HepG2 (cell line): Measurements from ENCODE around the gene PMM2. TPM values are rescaled to one million over a fixed set of nuclear protein-coding genes. Genes with fewer than 3 reads are reported as not detected.

Source experiments
- ATAC-seq: fragments of 200-7000 bp; cut with Tn5 transposase; 3 replicates; pipeline ENCODE4 v1.9.1; 2020; ENCODE audit warnings: mild to moderate bottlenecking, moderate library complexity
- BruUV-seq: library from RNA; stranded (reverse); fragments of 400-500 nt; replicated peaks from 2 replicates; lab custom pipeline; 2021; lab: Mats Ljungman, UMichigan
- CTCF ChIA-PET: fragments of 300-600 bp; formaldehyde crosslinking; extraction: SDS; loops from one replicate; lab custom pipeline; 2021; ENCODE audit warnings: low total read pairs, inconsistent platforms, low intra/inter-chr PET ratio; lab: Yijun Ruan, JAX
- POLR2A ChIA-PET: fragments of 350-600 bp; sonication (Branson Sonifier 250); formaldehyde crosslinking; loops from one replicate; lab custom pipeline; 2020; ENCODE audit warnings: antibody characterized with exemption, inconsistent platforms; lab: Yijun Ruan, JAX
- DNase-seq: peaks from one replicate; pipeline ENCODE4 v3.0.0-alpha.2; 2015; ENCODE audit warnings: low spot score
- FAIRE-seq: peaks from 3 replicates; lab custom pipeline; 2011; peaks lifted over from hg19 to GRCh38; lab: Jason Lieb, UNC
- H2AFZ ChIP-seq: one replicate; pipeline ENCODE4 v1.6.1; 2011; ENCODE audit warnings: low read length, inconsistent platforms
- H3K27ac ChIP-seq: fragments of 300-600 bp; 3 replicates; pipeline ENCODE4 v1.8.0; 2011; ENCODE audit warnings: mixed run types, mild to moderate bottlenecking, mixed read lengths, low read length, inconsistent platforms; ENCODE audit not compliant: insufficient read depth; ENCODE audit errors: extremely low read length
- H3K27me3 ChIP-seq, 2 experiments: fragments of 200-600 bp in 1 of 2; 2 replicates in 1 of 2; 3 replicates in 1 of 2; pipeline versions ENCODE4 v1.6.0 to v1.8.0; 2011; ENCODE audit warnings: low read length in 2 of 2, mild to moderate bottlenecking in 2 of 2, moderate library complexity in 2 of 2, inconsistent platforms in 1 of 2; ENCODE audit not compliant: insufficient read depth in 2 of 2, control insufficient read depth in 1 of 2
- H3K36me3 ChIP-seq, 2 experiments: fragments of 200-600 bp in 1 of 2; replicated peaks in 1 of 2; 2 replicates in 1 of 2; 3 replicates in 1 of 2; pipeline versions ENCODE4 v1.5.1 to v1.8.0; 2011; ENCODE audit warnings: low read length in 2 of 2, inconsistent platforms in 1 of 2; ENCODE audit not compliant: insufficient read depth in 2 of 2, control insufficient read depth in 1 of 2
- H3K4me1 ChIP-seq: 2 replicates; pipeline ENCODE4 v1.5.1; 2012; ENCODE audit warnings: low read length, inconsistent platforms; ENCODE audit not compliant: insufficient read depth
- H3K4me2 ChIP-seq: 2 replicates; pipeline ENCODE4 v1.6.0; 2011; ENCODE audit warnings: low read depth, low read length, inconsistent platforms
- H3K4me3 ChIP-seq, 3 experiments: fragments of 200-600 bp in 1 of 3; sonication (generic), shearing (Covaris generic) in 1 of 3; replicated peaks in 1 of 3; 2 replicates each; pipeline ENCODE4 v1.5.1; 2011 to 2016; ENCODE audit warnings: low read length in 3 of 3, inconsistent platforms in 2 of 3, low read depth in 2 of 3, mild to moderate bottlenecking in 2 of 3, control low read depth in 1 of 3, mixed read lengths in 1 of 3; ENCODE audit not compliant: insufficient read depth in 1 of 3
- H3K79me2 ChIP-seq: one replicate; pipeline ENCODE4 v1.6.1; 2011; ENCODE audit warnings: low read length, inconsistent platforms; ENCODE audit not compliant: insufficient read depth
- H3K9ac ChIP-seq: 2 replicates; pipeline ENCODE4 v1.6.0; 2011; ENCODE audit warnings: mild to moderate bottlenecking, low read depth, low read length, inconsistent platforms; ENCODE audit not compliant: insufficient read depth
- H3K9me3 ChIP-seq: 2 replicates; pipeline ENCODE4 v1.5.1; 2012; ENCODE audit warnings: mild to moderate bottlenecking, low read length
- H4K20me1 ChIP-seq: 2 replicates; pipeline ENCODE4 v1.6.0; 2011; ENCODE audit warnings: inconsistent platforms, mild to moderate bottlenecking, low read length, moderate library complexity; ENCODE audit not compliant: insufficient read depth
- BHLHE40 ChIP-seq: IDR thresholded peaks from 2 replicates; pipeline ENCODE4 v1.6.1; 2011; ENCODE audit warnings: low read length, improper control_type of control experiment
- DNMT3B ChIP-seq: conservative IDR thresholded peaks from 2 replicates; pipeline ENCODE4 v1.6.1; 2016; ENCODE audit warnings: missing biosample characterization, control low read depth
- FOXO1 ChIP-seq: sonication (generic); formaldehyde crosslinking; IDR thresholded peaks from 2 replicates; pipeline ENCODE4 v1.4.0; 2020; ENCODE audit warnings: missing genetic modification reagents
- HMGXB4 ChIP-seq, 2 experiments: sonication (generic) in 1 of 2; formaldehyde crosslinking in 1 of 2; IDR thresholded peaks; 2 replicates each; pipeline versions ENCODE4 v1.4.0 to v1.6.1; 2018 to 2020; ENCODE audit warnings: missing genetic modification reagents in 2 of 2, borderline replicate concordance in 1 of 2, low read depth in 1 of 2, mild to moderate bottlenecking in 1 of 2, missing biosample characterization in 1 of 2
- HNF4G ChIP-seq, 2 experiments: sonication (generic) in 1 of 2; formaldehyde crosslinking in 1 of 2; IDR thresholded peaks; 2 replicates each; pipeline versions ENCODE4 v1.4.0 to v1.6.1; 2011 to 2020; ENCODE audit warnings: borderline replicate concordance in 2 of 2, low read depth in 2 of 2, mild to moderate bottlenecking in 2 of 2, low read length in 1 of 2, missing genetic modification reagents in 1 of 2, moderate library complexity in 1 of 2
- MAFK ChIP-seq, 2 experiments: IDR thresholded peaks in 1 of 2; conservative IDR thresholded peaks in 1 of 2; 2 replicates each; pipeline ENCODE4 v1.6.1; 2011; ENCODE audit warnings: improper control_type of control experiment in 2 of 2, low read length in 2 of 2
- NR2F6 ChIP-seq, 2 experiments: IDR thresholded peaks; 2 replicates each; pipeline ENCODE4 v1.6.1; 2016; ENCODE audit warnings: antibody characterized with exemption in 1 of 2, mild to moderate bottlenecking in 1 of 2
- PAX8 ChIP-seq: sonication (generic); formaldehyde crosslinking; IDR thresholded peaks from 2 replicates; pipeline ENCODE4 v1.8.0; 2022; ENCODE audit warnings: mild to moderate bottlenecking, missing genetic modification reagents, borderline replicate concordance
- SMAD1 ChIP-seq: sonication (generic); formaldehyde crosslinking; IDR thresholded peaks from 2 replicates; pipeline ENCODE4 v1.4.0; 2020; ENCODE audit warnings: missing genetic modification reagents, low read depth, mild to moderate bottlenecking, borderline replicate concordance
- SRY ChIP-seq: sonication (generic); formaldehyde crosslinking; IDR thresholded peaks from 2 replicates; pipeline ENCODE4 v1.8.0; 2022; ENCODE audit warnings: mild to moderate bottlenecking, missing genetic modification reagents
- ZFAT ChIP-seq: sonication (generic); formaldehyde crosslinking; conservative IDR thresholded peaks from 2 replicates; pipeline ENCODE4 v1.8.1; 2023; ENCODE audit warnings: missing genetic modification reagents, inconsistent platforms
- ZNF496 ChIP-seq: sonication (generic); formaldehyde crosslinking; IDR thresholded peaks from 2 replicates; pipeline ENCODE4 v1.8.1; 2023; ENCODE audit warnings: mild to moderate bottlenecking, moderate library complexity, missing genetic modification reagents; ENCODE audit not compliant: insufficient replicate concordance
- ZNF782 ChIP-seq: sonication (generic); formaldehyde crosslinking; IDR thresholded peaks from 2 replicates; pipeline ENCODE4 v1.4.0; 2020; ENCODE audit warnings: missing genetic modification reagents, mild to moderate bottlenecking, borderline replicate concordance
- WGBS: methylation state at CpG from one replicate; pipeline ENCODE4 v1.1.6; 2017; ENCODE audit warnings: low lambda C conversion rate; 5-methylcytosine and 5-hydroxymethylcytosine counted together
- in situ Hi-C: cut with HindIII; loops from 2 replicates; pipeline ENCODE4 v1.10.0; 2017; ENCODE audit warnings: low pct_unique_long_range_greater_than_20kb; ENCODE audit not compliant: extremely low pct_ligation_motif_present
- intact Hi-C: fragments of 100-400 bp; cut with micrococcal nuclease; formaldehyde crosslinking; loops from one replicate; pipeline ENCODE4 v1.10.0; 2022; ENCODE audit not compliant: unreplicated experiment
- polyA plus RNA-seq, 8 experiments: library from polyadenylated mRNA; depleted of rRNA in 3 of 8; stranded (reverse) in 7 of 8; unstranded in 1 of 8; fragments of >200 nt; fragmentation: Illumina TruSeq in 4 of 8; extraction: Trizol in 4 of 8; gene quantifications; 2 replicates each; pipeline versions ENCODE4 v1.2.1 to v1.2.3, GENCODE V29; 2011 to 2016; ENCODE audit warnings: low read depth in 4 of 8, missing spikeins in 1 of 8, mixed read lengths in 1 of 8; ENCODE audit not compliant: insufficient read depth in 1 of 8
- total RNA-seq, 5 experiments: library from RNA; depleted of rRNA; stranded (reverse); fragments of >200 nt; fragmentation: Illumina TruSeq; extraction: Trizol; gene quantifications; 2 replicates each; pipeline ENCODE4 v1.2.3, GENCODE V29; 2016; ENCODE audit warnings: low read depth in 1 of 5
- TF ChIP-seq, protein P1 (sequence below): IDR thresholded peaks from 2 replicates; pipeline ENCODE4 v1.6.1; 2016; ENCODE audit warnings: mild to moderate bottlenecking, missing biosample characterization, missing genetic modification reagents
- TF ChIP-seq, protein P2 (sequence below): sonication (generic); formaldehyde crosslinking; IDR thresholded peaks from 2 replicates; pipeline ENCODE4 v1.4.0; 2020; ENCODE audit warnings: low read depth, mild to moderate bottlenecking, missing genetic modification reagents
- TF ChIP-seq, protein P3 (sequence below): sonication (generic); formaldehyde crosslinking; IDR thresholded peaks from 2 replicates; pipeline ENCODE4 v1.5.1; 2020; ENCODE audit warnings: missing genetic modification reagents, mild to moderate bottlenecking, borderline replicate concordance

The PMM2 gene
- total and polyA plus RNA-seq, 2 of the 13 experiments (the other 11 are each of a cell fraction or from before 2014, with no cell fraction given), result 52.2 to 93.7 TPM

- 0 out of 4 replicates have a peak, but pooled peaks of 1 of the 2 experiments have one; percentile 1 for TF ChIP-seq HMGXB4 (CRISPR knock-in tag; IDR thresholded peaks at IDR 0.05; ENCODE audit: borderline replicate concordance in 1 of 2, low read depth in 1 of 2)
- TF ChIP-seq, protein P1, sequence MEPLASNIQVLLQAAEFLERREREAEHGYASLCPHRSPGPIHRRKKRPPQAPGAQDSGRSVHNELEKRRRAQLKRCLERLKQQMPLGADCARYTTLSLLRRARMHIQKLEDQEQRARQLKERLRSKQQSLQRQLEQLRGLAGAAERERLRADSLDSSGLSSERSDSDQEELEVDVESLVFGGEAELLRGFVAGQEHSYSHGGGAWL (CRISPR knock-in tag), result peak; percentile 38; the same call in 1 of the 2 replicates
Observed at GRCh38 chr16:8869988-8870241, 72.3 kb downstream of the PMM2 start (continued).

DNA sequence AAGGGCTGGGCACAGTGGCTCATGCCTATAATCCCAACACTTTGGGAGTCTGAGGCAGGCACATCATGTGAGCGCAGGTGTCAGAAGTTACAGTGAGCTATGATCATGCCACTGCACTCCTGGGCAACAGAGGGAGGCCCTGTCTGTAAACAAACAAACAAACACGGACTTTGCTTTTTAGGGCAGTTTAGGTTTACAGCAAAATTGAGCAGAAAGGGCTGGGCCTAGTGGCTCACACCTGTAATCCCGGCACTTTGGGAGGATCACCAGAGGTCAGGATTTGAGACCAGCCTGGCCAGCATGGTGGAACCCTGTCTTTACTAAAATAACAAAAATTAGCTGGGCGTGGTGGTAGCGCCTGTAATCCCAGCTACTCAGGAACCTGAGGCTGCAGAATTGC, 74.4 kb downstream of the PMM2 start:
- intact Hi-C loops (no loop called here), in situ Hi-C loops (no loop called here)
- Histone ChIP-seq H3K27ac (no peak overlapping the region), H2AFZ (no peak overlapping the region), H3K79me2 (peaks cover 15% of the 10 kb centered on the region), H3K4me2 (peak overlapping the region; percentile 80), H3K9ac (no peak overlapping the region; the same call in 1 of the 2 replicates), H3K4me3 (0 out of 6 replicates have a peak overlapping the region, but pooled peaks of 1 of the 3 experiments have one; percentile 17), H3K4me1 (peaks cover 64% of the 10 kb centered on the region), H3K36me3 (no peaks in the 10 kb centered on the region), H3K9me3 (no peaks in the 10 kb centered on the region), H4K20me1 (peaks cover 10% of the 10 kb centered on the region; the same call in 1 of the 2 replicates), H3K27me3 (no peaks in the 10 kb centered on the region; a peak in 1 of 5 replicates)
- ChIA-PET CTCF (no interaction called here), POLR2A (interaction anchor here (4.5 to 10.4 kb wide), 3 partner anchors 8 to 12 kb away, joined by 46 to 235 read pairs (median 55); partner anchors contain the start of gene LITAFD)
- no TSS peak for BruUV-seq
- FAIRE-seq (no peak), ATAC-seq (no peak), DNase-seq (no peak)
- 33% methylated on average over 5 of the region's 5 CpGs for WGBS
- no peak for TF ChIP-seq HNF4G (IDR thresholded peaks at IDR 0.05; ENCODE audit: borderline replicate concordance, low read depth, low read length)
- no peak for TF ChIP-seq HNF4G (CRISPR knock-in tag; IDR thresholded peaks at IDR 0.05; ENCODE audit: borderline replicate concordance, low read depth)
- no peak for TF ChIP-seq DNMT3B (CRISPR knock-in tag)
- TF ChIP-seq SRY (CRISPR knock-in tag), result peak; percentile 46; the same call in 1 of the 2 replicates
- no peak for TF ChIP-seq NR2F6 (IDR thresholded peaks at IDR 0.05)
- TF ChIP-seq NR2F6 (CRISPR knock-in tag; IDR thresholded peaks at IDR 0.05), result no peak
- no peak for TF ChIP-seq SMAD1 (CRISPR knock-in tag)
- peak; percentile 13; the same call in 1 of the 2 replicates for TF ChIP-seq FOXO1
- no peak for TF ChIP-seq ZNF496 (CRISPR knock-in tag)
- TF ChIP-seq BHLHE40, result peak; percentile 54; the same call in 1 of the 2 replicates
- TF ChIP-seq, protein P2, sequence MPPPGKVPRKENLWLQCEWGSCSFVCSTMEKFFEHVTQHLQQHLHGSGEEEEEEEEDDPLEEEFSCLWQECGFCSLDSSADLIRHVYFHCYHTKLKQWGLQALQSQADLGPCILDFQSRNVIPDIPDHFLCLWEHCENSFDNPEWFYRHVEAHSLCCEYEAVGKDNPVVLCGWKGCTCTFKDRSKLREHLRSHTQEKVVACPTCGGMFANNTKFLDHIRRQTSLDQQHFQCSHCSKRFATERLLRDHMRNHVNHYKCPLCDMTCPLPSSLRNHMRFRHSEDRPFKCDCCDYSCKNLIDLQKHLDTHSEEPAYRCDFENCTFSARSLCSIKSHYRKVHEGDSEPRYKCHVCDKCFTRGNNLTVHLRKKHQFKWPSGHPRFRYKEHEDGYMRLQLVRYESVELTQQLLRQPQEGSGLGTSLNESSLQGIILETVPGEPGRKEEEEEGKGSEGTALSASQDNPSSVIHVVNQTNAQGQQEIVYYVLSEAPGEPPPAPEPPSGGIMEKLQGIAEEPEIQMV (CRISPR knock-in tag), result 0 out of 2 replicates have a peak, but pooled peaks have one; percentile 21
- TF ChIP-seq ZFAT (CRISPR knock-in tag), result no peak
- TF ChIP-seq MAFK (conservative IDR thresholded peaks at IDR 0.05 in 1 of 2, IDR thresholded peaks at IDR 0.05 in 1 of 2; ENCODE audit: low read length in 2 of 2), result no peak
- no peak for TF ChIP-seq ZNF782 (CRISPR knock-in tag)
- TF ChIP-seq, protein P3, sequence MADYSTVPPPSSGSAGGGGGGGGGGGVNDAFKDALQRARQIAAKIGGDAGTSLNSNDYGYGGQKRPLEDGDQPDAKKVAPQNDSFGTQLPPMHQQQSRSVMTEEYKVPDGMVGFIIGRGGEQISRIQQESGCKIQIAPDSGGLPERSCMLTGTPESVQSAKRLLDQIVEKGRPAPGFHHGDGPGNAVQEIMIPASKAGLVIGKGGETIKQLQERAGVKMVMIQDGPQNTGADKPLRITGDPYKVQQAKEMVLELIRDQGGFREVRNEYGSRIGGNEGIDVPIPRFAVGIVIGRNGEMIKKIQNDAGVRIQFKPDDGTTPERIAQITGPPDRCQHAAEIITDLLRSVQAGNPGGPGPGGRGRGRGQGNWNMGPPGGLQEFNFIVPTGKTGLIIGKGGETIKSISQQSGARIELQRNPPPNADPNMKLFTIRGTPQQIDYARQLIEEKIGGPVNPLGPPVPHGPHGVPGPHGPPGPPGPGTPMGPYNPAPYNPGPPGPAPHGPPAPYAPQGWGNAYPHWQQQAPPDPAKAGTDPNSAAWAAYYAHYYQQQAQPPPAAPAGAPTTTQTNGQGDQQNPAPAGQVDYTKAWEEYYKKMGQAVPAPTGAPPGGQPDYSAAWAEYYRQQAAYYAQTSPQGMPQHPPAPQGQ (CRISPR knock-in tag), result no peak
- TF ChIP-seq PAX8 (CRISPR knock-in tag), result no peak
